Measurements from ENCODE around the gene PDSS1. TPM values are rescaled to one million over a fixed set of nuclear protein-coding genes. Genes with fewer than 3 reads are reported as not detected.

Gene PDSS1
- total RNA-seq, 2 experiments from 2014 or later = 3.8 to 4.5 TPM

- H3K36me3 ChIP-seq (ENCODE audit: insufficient read depth, low read length) = peaks cover 15% of the 10 kb centered on the region
- no peaks in the 10 kb centered on the region for H3K27me3 ChIP-seq (ENCODE audit: control insufficient read depth in 1 of 2, insufficient read depth in 2 of 2, low read length in 2 of 2)
- Mint-ChIP-seq H3K36me3 (ENCODE audit: low read depth) (peaks cover 42% of the 10 kb centered on the region), H3K27me3 (no peaks in the 10 kb centered on the region), H3K4me3 (no peak overlapping the region), H3K4me1 (ENCODE audit: low read depth) (peaks cover 41% of the 10 kb centered on the region), H3K9me3 (no peaks in the 10 kb centered on the region), H3K27ac (no peak overlapping the region)
- peaks cover 18% of the 10 kb centered on the region for H3K4me1 ChIP-seq (ENCODE audit: insufficient read depth, low read length)
- ChIA-PET CTCF (no interaction called here), POLR2A (no interaction called here)
- TF ChIP-seq CTCF (IDR thresholded peaks at IDR 0.05) = no peak
- DNase-seq (no peak), ATAC-seq (ENCODE audit: poor library complexity) (no peak)
- H3K9me3 ChIP-seq (ENCODE audit: control insufficient read depth in 1 of 2, insufficient read depth in 1 of 2, low read length in 2 of 2) = no peaks in the 10 kb centered on the region
- intact Hi-C loops (cut with DNase I, micrococcal nuclease) = no loop called here
- no peak overlapping the region for H3K27ac ChIP-seq (ENCODE audit: low read depth in 1 of 2, low read length in 2 of 2)
- no peak overlapping the region for H3K4me3 ChIP-seq (ENCODE audit: low read length)
These were observed 3.6 kb downstream of the PDSS1 start for GRCh38 chr10:26700884-26701630.

DNA sequence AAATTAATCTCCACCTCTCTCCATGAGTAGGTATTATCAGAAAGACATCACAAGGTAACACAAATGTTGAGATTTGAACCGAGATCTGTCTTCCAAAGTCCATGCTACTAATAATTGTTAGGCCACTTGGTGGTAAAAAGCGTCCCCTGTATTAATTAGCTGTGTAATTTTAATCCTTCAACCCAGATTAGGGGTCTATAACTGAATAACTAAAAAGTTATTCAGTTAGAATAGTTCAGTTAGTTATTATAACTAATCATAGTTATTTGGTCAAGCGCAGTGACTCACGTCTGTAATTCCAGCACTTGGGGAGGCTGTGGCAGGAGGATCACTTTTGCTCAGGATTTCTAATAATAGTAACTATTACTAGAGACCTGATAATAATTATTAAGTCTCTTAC is 5.6 kb downstream of the PDSS1 start:
- Mint-ChIP-seq H3K4me1 (ENCODE audit: low read depth) (peaks cover 27% of the 10 kb centered on the region), H3K27me3 (no peaks in the 10 kb centered on the region), H3K9me3 (no peaks in the 10 kb centered on the region), H3K4me3 (no peak overlapping the region), H3K36me3 (ENCODE audit: low read depth) (peaks cover 54% of the 10 kb centered on the region), H3K27ac (no peak overlapping the region)
- no peak overlapping the region for H3K27ac ChIP-seq (ENCODE audit: low read depth in 1 of 2, low read length in 2 of 2)
- H3K4me1 ChIP-seq (ENCODE audit: insufficient read depth, low read length) = peaks cover 9% of the 10 kb centered on the region
- ATAC-seq (ENCODE audit: poor library complexity) (no peak), DNase-seq (no peak)
- POLR2A ChIA-PET = no interaction called here
- CTCF ChIA-PET = no interaction called here
- H3K36me3 ChIP-seq (ENCODE audit: insufficient read depth, low read length) = peaks cover 34% of the 10 kb centered on the region
- no peak for TF ChIP-seq CTCF (IDR thresholded peaks at IDR 0.05)
- H3K4me3 ChIP-seq (ENCODE audit: low read length) = no peak overlapping the region
- no peaks in the 10 kb centered on the region for H3K27me3 ChIP-seq (ENCODE audit: control insufficient read depth in 1 of 2, insufficient read depth in 2 of 2, low read length in 2 of 2)
- H3K9me3 ChIP-seq (ENCODE audit: control insufficient read depth in 1 of 2, insufficient read depth in 1 of 2, low read length in 2 of 2) = no peaks in the 10 kb centered on the region
- intact Hi-C loops (cut with DNase I, micrococcal nuclease) = no loop called here

- peaks cover 41% of the 10 kb centered on the region for H3K36me3 ChIP-seq (ENCODE audit: insufficient read depth, low read length)
- no peaks in the 10 kb centered on the region for H3K27me3 ChIP-seq (ENCODE audit: control insufficient read depth in 1 of 2, insufficient read depth in 2 of 2, low read length in 2 of 2)
- intact Hi-C loops (cut with DNase I, micrococcal nuclease) = no loop called here
- H3K4me3 ChIP-seq (ENCODE audit: low read length) = no peak overlapping the region
- Mint-ChIP-seq H3K9me3 (no peaks in the 10 kb centered on the region), H3K27me3 (no peaks in the 10 kb centered on the region), H3K27ac (no peak overlapping the region), H3K4me3 (no peak overlapping the region), H3K36me3 (ENCODE audit: low read depth) (peaks cover 59% of the 10 kb centered on the region), H3K4me1 (ENCODE audit: low read depth) (peaks cover 18% of the 10 kb centered on the region)
- ChIA-PET CTCF (no interaction called here), POLR2A (no interaction called here)
- no peak for TF ChIP-seq CTCF (IDR thresholded peaks at IDR 0.05)
- no peak overlapping the region for H3K27ac ChIP-seq (ENCODE audit: low read depth in 1 of 2, low read length in 2 of 2)
- ATAC-seq (ENCODE audit: poor library complexity) (no peak), DNase-seq (no peak)
- H3K4me1 ChIP-seq (ENCODE audit: insufficient read depth, low read length) = peaks cover under 1% of the 10 kb centered on the region
- H3K9me3 ChIP-seq (ENCODE audit: control insufficient read depth in 1 of 2, insufficient read depth in 1 of 2, low read length in 2 of 2) = no peaks in the 10 kb centered on the region
These were observed 6.5 kb downstream of the PDSS1 start for GRCh38 chr10:26703974-26704373.
